ENCODE data around the gene OR9I1. TPM values are rescaled to one million over a fixed set of nuclear protein-coding genes. Genes with fewer than 3 reads are reported as not detected.

The OR9I1 gene
- total RNA-seq, 1 donor from 2014 or later, result not detected

DNA sequence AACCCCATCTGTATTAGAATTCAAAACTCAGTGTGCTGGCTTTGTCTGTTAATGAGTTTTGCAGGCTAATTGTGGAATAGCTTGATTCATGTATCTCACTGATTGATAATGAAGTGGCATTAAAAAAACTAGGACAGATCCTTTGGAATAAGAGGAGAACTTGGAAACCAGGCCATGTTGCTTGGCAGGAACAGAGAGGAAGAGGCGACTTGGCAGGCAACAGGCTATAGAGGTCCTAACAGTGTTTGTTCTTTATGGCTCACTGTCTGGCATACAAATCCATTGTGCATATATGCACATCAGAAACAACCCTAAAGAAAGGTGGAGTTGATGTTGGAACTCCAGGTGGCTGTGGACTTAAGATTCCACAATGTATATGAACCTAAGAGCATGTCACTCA lies 17.4 kb upstream of the OR9I1 start:
- no peaks in the 10 kb centered on the region for H3K27me3 ChIP-seq
- no peaks in the 10 kb centered on the region for H3K9me3 ChIP-seq
- H3K4me1 ChIP-seq, result no peaks in the 10 kb centered on the region
- no peak overlapping the region for H3K27ac ChIP-seq
- H3K36me3 ChIP-seq, result no peaks in the 10 kb centered on the region
- DNase-seq (ENCODE audit: low spot score in 2 of 2), result no peak
- intact Hi-C loops (cut with DNase I), result no loop called here
- TF ChIP-seq, protein P1, sequence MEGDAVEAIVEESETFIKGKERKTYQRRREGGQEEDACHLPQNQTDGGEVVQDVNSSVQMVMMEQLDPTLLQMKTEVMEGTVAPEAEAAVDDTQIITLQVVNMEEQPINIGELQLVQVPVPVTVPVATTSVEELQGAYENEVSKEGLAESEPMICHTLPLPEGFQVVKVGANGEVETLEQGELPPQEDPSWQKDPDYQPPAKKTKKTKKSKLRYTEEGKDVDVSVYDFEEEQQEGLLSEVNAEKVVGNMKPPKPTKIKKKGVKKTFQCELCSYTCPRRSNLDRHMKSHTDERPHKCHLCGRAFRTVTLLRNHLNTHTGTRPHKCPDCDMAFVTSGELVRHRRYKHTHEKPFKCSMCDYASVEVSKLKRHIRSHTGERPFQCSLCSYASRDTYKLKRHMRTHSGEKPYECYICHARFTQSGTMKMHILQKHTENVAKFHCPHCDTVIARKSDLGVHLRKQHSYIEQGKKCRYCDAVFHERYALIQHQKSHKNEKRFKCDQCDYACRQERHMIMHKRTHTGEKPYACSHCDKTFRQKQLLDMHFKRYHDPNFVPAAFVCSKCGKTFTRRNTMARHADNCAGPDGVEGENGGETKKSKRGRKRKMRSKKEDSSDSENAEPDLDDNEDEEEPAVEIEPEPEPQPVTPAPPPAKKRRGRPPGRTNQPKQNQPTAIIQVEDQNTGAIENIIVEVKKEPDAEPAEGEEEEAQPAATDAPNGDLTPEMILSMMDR (IDR thresholded peaks at IDR 0.05), result no peak
- no peak overlapping the region for H3K4me3 ChIP-seq

DNA sequence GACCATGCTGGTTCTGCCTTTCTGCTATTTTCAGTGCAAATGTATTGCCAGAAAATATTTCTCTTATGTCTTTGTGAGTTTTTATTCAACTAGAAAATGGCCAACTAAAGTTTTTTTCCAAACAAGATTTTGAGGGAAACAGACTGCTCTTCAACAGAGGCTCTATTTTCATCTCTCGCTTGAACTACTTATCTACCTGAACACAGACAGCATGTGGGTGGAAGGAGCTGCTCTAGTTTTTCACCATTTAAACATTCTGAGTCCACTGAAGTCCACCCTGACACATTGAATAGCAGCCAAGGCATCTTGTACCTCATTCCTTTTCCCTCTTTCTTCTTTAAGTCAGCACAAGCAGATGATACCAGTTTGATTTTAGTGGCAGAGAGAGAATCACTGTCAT lies 9.8 kb upstream of the OR9I1 start:
- intact Hi-C loops (cut with DNase I), result no loop called here
- H3K36me3 ChIP-seq, result no peaks in the 10 kb centered on the region
- TF ChIP-seq, protein P1 (IDR thresholded peaks at IDR 0.05), result no peak
- no peaks in the 10 kb centered on the region for H3K4me1 ChIP-seq
- no peak overlapping the region for H3K27ac ChIP-seq
- H3K4me3 ChIP-seq, result no peak overlapping the region
- no peaks in the 10 kb centered on the region for H3K27me3 ChIP-seq
- no peak for DNase-seq (ENCODE audit: low spot score in 2 of 2)
- H3K9me3 ChIP-seq, result no peaks in the 10 kb centered on the region

DNA sequence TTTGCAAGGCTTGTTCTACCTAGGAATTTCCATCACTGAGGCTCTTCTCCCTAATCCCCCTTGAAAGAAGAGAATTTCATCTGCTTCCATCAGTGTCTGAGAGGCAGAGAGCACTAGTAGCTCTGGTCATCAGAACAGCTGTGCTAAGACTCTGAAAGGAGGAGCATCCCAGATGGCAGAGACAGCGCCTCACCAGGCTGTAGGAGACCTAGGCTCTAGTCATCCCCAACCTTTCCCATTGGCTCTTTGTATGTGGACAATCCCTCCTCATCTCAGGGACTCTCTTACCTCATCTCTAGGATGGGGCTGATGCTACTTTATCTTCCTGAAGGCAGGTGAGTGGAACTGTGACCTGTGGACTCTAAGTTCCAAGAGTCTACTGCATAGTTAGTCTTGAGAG lies 8.8 kb upstream of the OR9I1 start:
- no peak overlapping the region for H3K27ac ChIP-seq
- H3K4me3 ChIP-seq, result no peak overlapping the region
- no peak for DNase-seq (ENCODE audit: low spot score in 2 of 2)
- intact Hi-C loops (cut with DNase I), result no loop called here
- H3K4me1 ChIP-seq, result no peaks in the 10 kb centered on the region
- H3K9me3 ChIP-seq, result no peaks in the 10 kb centered on the region
- no peaks in the 10 kb centered on the region for H3K27me3 ChIP-seq
- TF ChIP-seq, protein P1 (IDR thresholded peaks at IDR 0.05), result no peak
- H3K36me3 ChIP-seq, result no peaks in the 10 kb centered on the region

DNA sequence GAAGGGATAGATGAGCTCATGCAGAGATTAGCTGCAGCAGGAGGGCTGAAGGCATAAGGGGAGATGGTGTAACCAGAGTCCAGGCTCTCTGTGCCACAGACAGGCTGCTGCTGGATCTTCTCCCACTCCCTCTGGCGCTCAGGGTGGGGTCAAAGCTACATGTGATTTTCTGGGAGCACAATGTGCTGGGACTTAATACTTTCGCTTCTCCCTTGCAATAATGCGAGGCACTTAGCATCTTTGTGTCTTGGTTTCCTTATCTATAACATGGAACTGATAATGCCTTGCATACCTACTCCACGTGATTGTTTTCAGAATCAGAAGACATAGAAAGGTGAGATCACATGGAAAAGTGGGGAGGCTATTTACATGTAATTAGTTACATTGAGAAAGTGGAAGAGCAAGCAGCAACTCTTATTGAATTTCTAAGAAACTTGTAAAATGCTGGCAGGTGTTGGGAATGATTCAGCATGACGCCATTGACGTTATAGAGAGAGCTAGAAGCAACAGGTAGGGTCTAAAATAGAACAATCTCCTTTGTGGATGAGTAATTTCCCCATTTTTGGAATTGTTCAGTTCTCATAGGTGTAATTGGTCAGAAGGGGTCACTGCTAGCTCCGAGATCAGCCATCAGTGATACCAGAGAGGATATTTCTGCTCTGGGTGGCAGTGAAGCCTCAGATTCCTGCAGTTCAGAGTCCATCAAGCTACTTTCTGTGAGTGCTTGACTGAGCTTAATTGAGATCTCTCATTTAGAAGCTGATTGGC lies 8.2 kb upstream of the OR9I1 start:
- intact Hi-C loops (cut with DNase I), result no loop called here
- no peak for DNase-seq (ENCODE audit: low spot score in 2 of 2)
- no peaks in the 10 kb centered on the region for H3K36me3 ChIP-seq
- H3K4me1 ChIP-seq, result no peaks in the 10 kb centered on the region
- no peak overlapping the region for H3K4me3 ChIP-seq
- TF ChIP-seq, protein P1 (IDR thresholded peaks at IDR 0.05), result no peak
- no peaks in the 10 kb centered on the region for H3K9me3 ChIP-seq
- no peak overlapping the region for H3K27ac ChIP-seq
- H3K27me3 ChIP-seq, result no peaks in the 10 kb centered on the region

DNA sequence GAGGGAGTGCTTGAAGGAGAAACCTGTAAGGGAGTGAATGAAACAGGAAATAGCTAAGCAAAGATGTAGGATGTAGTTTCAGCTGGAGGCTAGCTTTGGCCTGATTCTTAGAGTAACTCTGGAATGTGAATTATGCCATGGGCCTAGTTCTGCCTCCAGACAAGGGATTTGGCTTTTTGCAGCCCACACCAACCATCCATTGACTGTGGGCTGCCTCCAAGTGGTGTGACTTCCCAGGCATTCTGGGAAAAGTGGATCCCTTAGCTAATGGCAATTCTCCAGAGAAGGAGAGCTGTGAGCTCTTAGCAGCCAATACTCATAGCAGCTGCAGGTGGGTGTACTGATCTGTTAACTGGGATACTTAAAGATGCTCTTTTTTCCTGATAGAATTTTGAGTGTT lies 2.0 kb upstream of the OR9I1 start:
- no peaks in the 10 kb centered on the region for H3K36me3 ChIP-seq
- DNase-seq (ENCODE audit: low spot score in 2 of 2), result no peak
- H3K27ac ChIP-seq, result no peak overlapping the region
- intact Hi-C loops (cut with DNase I), result no loop called here
- TF ChIP-seq, protein P1 (IDR thresholded peaks at IDR 0.05), result no peak
- H3K4me1 ChIP-seq, result no peaks in the 10 kb centered on the region
- H3K4me3 ChIP-seq, result no peak overlapping the region
- H3K9me3 ChIP-seq, result no peaks in the 10 kb centered on the region
- H3K27me3 ChIP-seq, result no peaks in the 10 kb centered on the region
